GM18526 (cell line): Measurements from ENCODE around the gene TMEM41A.

Experiments used
- POLR2A ChIP-seq: IDR thresholded peaks from 3 replicates; pipeline ENCODE4 v1.6.1; 2011; ENCODE audit not compliant: insufficient read length; ENCODE audit errors: extremely low read depth

The TMEM41A gene

DNA sequence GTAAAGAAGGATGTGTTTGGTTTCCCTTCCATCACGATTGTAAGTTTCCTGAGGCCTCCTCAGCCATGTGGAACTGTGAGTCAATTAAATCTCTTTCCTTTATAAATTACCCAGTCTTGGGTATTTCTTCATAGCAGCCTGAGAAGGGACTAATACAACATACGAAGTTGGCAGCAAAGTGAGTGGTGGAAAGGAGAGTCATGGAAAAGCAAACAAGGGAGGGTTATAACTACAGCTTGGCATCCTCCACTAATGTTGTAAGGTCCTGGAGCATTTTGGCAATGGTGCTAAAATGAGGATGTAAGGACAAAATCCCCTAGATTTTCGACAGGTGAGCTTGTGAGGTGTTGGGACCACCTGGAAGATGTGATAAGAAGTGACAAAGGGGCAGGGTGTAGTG lies 5.8 kb upstream of the TMEM41A start:
- no peak for TF ChIP-seq POLR2A

- no peak for TF ChIP-seq POLR2A
Measured at GRCh38 chr3:185503521-185503920, 4.7 kb upstream of the TMEM41A start.

DNA sequence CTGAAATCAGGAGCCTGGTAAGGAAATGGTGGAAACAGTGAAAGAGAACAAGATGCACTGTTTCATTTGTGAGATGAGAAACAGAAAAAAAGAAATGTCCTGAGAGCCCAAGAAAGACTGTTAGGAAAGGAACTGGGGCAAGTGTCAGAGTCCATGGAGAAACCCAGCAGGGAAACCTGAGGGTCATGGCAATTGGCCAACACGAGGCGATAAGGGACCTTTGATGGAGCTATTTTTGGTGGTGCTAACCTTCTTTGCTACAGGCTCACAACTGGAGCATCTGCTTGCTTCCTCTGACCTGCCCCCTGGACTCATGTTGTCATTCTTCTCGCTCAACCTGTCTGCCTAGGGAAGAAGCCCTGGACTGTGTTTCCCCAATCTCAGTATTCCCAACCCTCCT lies 4.2 kb upstream of the TMEM41A start:
- no peak for TF ChIP-seq POLR2A

DNA sequence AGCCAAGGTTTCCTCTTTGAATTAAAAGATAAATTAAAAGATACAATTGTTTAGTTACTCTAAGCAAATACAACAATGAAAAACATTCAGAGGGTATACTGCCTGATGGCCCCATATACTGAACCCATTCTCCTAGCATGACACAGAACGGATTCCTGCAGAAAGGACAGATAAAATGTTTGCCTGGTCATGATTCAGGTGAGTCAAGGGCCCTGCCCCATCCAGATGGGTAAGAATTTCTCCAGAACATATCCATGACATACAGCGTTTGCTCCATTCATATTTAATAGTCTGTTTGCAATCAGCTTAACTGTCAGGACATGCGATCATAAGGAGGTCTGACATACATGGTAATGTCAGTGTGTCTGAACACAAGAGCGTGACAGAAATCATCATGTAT lies 8.6 kb downstream of the TMEM41A start:
- no peak for TF ChIP-seq POLR2A

- no peak for TF ChIP-seq POLR2A
Measured at GRCh38 chr3:185489462-185489861, 9.4 kb downstream of the TMEM41A start.

- no peak for TF ChIP-seq POLR2A
Measured at GRCh38 chr3:185488465-185488864, 10.4 kb downstream of the TMEM41A start.

DNA sequence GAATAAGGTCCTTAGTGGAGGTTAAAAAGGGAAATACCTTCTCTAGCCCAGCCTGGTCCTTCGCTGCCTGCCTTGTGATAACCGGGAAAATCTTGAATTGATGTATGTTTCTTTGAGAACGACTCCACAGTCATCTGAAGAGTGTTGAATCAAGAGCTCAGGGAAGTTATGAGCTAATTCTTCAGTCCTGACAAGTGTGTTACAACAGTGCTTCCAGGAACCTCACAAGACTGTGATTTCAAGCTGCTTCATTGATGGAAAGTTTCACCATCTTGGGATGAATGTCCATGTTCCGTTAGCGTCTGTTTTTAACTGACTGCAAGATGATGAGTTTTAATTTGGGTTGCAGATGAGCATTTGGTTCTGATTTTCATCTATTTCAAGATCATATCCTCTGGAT lies 12.4 kb downstream of the TMEM41A start:
- TF ChIP-seq POLR2A = no peak

GRCh38 chr3:185484296-185484695 lies 14.5 kb downstream of the TMEM41A start:
- no peak for TF ChIP-seq POLR2A

GRCh38 chr3:185479373-185479945 lies 19.4 kb downstream of the TMEM41A start:
- no peak for TF ChIP-seq POLR2A

DNA sequence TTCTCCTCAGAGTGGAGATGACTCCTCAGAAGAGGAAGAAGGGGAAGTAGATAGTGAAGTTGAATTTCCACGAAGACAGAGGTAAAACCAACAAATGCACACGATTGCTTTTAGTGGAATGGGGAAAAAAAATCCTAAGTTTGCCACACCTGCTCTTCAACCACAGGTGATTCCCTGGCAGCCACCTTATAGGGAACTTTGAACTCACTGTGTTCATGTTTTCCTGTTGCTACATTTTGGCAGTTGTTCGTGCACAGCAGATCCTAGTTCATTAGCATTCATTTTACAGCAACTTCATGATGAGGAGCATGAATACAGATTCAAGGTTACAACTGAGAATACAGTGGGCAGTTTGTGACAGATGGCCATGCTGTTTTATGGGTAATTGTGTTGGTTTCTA lies 21.5 kb downstream of the TMEM41A start:
- TF ChIP-seq POLR2A = no peak

- no peak for TF ChIP-seq POLR2A
Measured at GRCh38 chr3:185473290-185473815, 25.5 kb downstream of the TMEM41A start.

DNA sequence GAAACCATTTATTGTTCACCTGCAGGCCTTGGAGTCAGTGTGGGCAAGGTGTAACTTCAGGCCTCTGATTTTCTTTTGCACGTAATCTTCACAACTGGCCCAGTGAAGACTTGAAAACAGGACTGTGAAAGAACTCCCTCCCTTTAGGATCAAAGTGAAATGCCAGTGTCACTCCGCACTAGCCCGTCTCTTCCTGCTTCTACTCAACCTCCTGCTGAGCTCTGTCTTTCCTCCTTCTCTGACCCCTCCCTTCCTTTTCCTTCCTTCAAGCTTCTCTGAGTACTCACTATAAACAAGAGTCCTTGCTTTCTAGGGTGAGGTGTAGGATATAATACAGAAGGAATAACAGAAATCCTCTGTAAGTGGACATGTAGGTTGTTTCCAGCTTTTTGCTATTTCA lies 28.5 kb downstream of the TMEM41A start:
- no peak for TF ChIP-seq POLR2A

DNA sequence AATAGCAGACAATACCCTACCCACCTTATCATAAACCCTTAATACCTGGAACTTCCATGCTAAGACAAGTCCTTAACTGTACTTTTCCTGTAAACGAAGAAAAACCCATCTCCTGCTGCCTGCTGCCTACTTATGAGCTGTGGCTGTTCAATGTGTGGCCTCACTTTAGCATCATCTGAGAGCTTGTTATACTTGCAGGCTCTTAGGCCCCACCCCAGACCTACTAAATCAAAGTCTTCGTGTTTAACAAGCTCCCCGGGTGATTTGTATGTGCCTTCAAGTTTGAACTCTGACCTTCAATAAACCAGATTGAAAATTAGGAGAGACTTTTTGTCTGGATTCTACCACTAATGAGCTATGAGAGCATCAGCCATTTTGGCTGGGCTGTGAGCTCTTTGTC lies 29.3 kb downstream of the TMEM41A start:
- TF ChIP-seq POLR2A = no peak

DNA sequence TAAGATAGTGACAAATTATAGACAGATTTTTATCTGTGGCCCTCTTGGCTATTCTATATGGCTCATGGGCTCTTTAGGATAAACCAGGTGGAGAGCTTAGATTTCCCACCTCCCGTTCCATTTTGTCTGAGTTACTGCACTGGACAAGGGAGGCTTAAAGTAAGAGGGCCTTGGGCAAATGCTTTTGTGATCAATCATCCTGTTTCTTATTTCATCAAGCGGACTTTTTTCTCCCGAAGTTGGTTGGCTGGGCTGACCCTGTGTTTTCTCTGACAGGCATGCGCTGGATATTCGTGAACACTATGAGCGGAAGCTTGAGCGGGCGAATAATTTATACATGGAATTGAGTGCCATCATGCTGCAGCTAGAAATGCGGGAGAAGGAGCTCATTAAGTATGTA lies 33.4 kb downstream of the TMEM41A start:
- TF ChIP-seq POLR2A = no peak

- no peak for TF ChIP-seq POLR2A
Measured at GRCh38 chr3:185460719-185461350, 38.0 kb downstream of the TMEM41A start.

DNA sequence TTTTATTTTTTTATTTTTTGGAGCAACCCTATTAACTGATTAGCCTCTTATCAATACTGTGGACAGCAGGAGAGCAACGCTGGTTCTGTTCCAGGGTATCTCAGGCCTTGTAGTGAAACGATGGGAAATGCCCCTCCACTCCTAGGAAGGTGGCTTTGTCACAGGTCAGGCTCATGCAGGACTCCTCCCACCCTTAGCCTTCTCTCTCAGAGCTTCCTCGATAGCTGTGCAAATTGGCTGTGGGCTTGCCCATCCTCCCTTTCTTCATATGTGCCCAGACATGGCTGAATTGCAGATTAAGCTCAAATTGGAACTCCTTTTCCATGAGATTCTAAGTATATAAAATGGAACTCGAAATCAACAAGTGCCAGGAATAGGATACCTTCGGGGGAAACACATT lies 38.5 kb downstream of the TMEM41A start:
- no peak for TF ChIP-seq POLR2A

GRCh38 chr3:185457376-185457775 lies 41.5 kb downstream of the TMEM41A start:
- TF ChIP-seq POLR2A = no peak
